WERI-Rb-1 (cell line): ENCODE measurements around the gene FGF21.
A peak's percentile ranks its signal among the peaks of the same experiment; 100 is the strongest.

Source experiments
- DNase-seq: peaks from one replicate; pipeline ENCODE4 v3.0.0-alpha.2; 2020
- H3K27ac ChIP-seq: fragments of 250-450 bp; sonication (Bioruptor Pico); 2 replicates; pipeline ENCODE4 v1.5.1; 2020; ENCODE audit warnings: mild to moderate bottlenecking, moderate library complexity
- H3K27me3 ChIP-seq: fragments of 250-450 bp; sonication (Bioruptor Pico); 2 replicates; pipeline ENCODE4 v1.5.1; 2021; ENCODE audit warnings: mild to moderate bottlenecking, low read depth, moderate library complexity; ENCODE audit not compliant: insufficient read depth, severe bottlenecking
- H3K36me3 ChIP-seq: fragments of 250-450 bp; sonication (Bioruptor Pico); 2 replicates; pipeline ENCODE4 v1.5.1; 2020; ENCODE audit warnings: mild to moderate bottlenecking, moderate library complexity
- H3K4me3 ChIP-seq: 2 replicates; pipeline ENCODE4 v1.5.1; 2011; ENCODE audit warnings: low read depth, mild to moderate bottlenecking, control low read depth, low read length
- H3K9me3 ChIP-seq: fragments of 250-450 bp; sonication (Bioruptor Pico); 2 replicates; pipeline ENCODE4 v1.5.1; 2021; ENCODE audit warnings: mild to moderate bottlenecking, moderate library complexity; ENCODE audit not compliant: severe bottlenecking
- TF ChIP-seq, protein P1 (sequence below): IDR thresholded peaks from 2 replicates; pipeline ENCODE4 v1.5.1; 2011; ENCODE audit warnings: low read depth, mild to moderate bottlenecking, control low read depth, inconsistent platforms, low read length

Gene FGF21

DNA sequence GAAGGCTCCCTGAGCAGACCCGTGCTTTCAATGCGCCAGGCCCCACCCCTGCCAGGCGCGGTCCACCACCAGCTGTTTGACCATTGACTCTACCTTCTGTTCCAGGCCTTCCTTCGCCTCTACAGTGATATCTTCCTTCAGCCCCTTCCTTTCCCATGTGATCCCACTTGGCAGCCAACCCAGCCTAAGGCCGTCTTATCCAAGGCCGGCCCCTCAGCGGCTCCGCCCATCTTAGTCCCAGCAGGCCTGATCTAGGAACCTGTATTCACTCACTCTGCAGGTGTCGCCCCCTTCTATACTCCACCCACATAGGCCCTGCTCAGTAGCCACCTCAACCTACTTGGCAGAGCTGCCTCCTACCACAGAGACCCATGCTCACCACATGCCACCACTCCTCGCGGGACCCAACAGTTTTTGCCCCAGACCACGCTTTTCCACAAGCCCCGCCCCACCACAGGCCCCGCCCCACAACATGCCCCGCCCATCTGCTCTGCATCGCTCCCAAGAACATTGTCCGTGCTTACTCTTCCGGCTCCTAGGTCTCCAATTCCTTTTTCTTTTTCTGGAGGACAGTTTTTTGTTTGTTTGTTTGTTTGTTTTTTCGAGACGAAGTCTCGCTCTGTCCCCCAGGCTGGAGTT lies 17.8 kb upstream of the FGF21 start:
- Histone ChIP-seq H3K4me3 (no peak overlapping the region), H3K27ac (no peak overlapping the region), H3K9me3 (no peaks in the 10 kb centered on the region), H3K36me3 (no peaks in the 10 kb centered on the region), H3K27me3 (peaks cover 2% of the 10 kb centered on the region)
- TF ChIP-seq, protein P1, sequence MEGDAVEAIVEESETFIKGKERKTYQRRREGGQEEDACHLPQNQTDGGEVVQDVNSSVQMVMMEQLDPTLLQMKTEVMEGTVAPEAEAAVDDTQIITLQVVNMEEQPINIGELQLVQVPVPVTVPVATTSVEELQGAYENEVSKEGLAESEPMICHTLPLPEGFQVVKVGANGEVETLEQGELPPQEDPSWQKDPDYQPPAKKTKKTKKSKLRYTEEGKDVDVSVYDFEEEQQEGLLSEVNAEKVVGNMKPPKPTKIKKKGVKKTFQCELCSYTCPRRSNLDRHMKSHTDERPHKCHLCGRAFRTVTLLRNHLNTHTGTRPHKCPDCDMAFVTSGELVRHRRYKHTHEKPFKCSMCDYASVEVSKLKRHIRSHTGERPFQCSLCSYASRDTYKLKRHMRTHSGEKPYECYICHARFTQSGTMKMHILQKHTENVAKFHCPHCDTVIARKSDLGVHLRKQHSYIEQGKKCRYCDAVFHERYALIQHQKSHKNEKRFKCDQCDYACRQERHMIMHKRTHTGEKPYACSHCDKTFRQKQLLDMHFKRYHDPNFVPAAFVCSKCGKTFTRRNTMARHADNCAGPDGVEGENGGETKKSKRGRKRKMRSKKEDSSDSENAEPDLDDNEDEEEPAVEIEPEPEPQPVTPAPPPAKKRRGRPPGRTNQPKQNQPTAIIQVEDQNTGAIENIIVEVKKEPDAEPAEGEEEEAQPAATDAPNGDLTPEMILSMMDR, result no peak
- no peak for DNase-seq

DNA sequence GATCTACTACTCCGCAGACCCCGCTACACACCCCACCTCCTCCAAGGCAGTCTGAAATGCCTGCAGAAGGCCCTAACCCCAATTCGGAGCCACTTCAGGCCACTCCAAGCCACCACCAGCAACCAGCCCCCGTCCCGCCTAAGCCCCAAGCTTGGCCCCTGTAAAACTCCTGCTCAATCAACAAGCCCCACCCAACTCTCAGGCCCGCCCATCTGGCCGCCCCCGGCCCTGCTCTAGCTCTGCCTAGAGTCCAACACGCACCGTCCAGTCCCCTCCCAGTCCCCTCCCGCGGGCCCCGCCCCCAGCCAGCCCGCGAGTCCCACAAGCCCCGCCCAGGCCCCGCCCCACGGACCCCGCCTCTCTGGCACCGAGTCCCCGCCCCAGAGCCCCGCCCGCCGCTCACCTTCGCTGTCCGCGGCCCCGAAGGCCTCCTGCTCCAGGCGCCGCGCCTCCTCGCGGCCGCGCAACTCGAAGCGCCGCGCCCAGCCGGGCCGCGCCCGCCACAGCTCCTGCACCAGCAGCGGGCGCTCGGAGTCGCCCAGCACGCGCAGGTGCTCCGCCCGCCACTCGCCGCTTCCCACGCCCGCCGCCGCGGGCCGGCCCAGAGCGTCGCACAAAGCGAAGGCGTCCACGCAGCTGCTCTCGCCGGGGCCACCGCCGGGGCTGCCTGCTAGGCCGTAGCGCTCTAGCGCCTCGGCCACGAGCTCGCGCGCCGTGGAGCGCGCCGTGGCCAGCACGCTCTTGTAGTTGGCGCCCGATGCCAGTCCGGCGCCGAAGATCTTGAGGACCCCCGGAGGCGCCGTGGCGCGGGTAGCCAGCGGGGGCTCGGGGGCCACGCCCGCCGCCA lies 16.5 kb upstream of the FGF21 start:
- Histone ChIP-seq H3K9me3 (no peaks in the 10 kb centered on the region), H3K4me3 (peak overlapping the region; percentile 53), H3K27ac (peak overlapping the region; percentile 59), H3K27me3 (peaks cover 2% of the 10 kb centered on the region), H3K36me3 (no peaks in the 10 kb centered on the region)
- TF ChIP-seq, protein P1, result peak; percentile 28; the same call in 1 of the 2 replicates
- DNase-seq, result peak; percentile 98

DNA sequence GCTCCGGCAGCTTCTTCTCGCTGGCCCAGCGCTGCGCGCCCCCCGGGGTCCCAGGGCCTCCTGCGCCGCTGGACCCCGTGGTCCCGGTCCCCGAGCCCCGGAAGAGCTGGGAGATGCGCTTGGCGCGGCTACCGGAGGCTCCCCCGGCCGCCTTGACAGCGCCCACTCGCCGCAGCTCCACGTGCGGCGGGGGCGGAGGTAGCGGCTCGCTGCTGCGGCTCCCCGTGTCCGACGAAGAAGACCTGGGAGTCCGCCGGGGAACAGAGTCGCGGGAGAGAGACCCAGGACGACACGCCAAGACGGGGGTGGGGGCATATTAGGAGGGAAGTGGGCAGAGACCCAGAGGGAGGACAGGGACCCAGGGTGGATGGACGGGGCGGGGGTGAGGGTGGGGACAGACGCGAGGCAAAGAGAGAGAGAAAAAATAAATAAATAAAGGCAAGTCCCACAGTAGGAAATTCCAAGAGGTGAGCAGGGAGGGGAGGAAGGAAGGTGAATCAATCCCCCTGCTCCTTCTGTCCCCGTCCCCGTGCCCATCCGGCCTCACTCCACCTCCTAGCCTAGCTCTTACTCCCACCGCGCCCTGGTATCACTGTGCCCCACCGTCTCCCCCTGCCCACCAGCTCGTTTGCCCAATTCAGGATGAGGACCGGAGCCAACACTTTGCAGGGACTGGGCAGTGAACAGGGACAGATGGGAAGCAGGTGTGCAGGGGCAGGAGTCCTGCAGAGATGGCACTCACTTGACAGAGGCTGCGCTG lies 15.7 kb upstream of the FGF21 start:
- TF ChIP-seq, protein P1, result no peak
- Histone ChIP-seq H3K27me3 (peaks cover 2% of the 10 kb centered on the region), H3K9me3 (no peaks in the 10 kb centered on the region), H3K27ac (peak overlapping the region; percentile 53; the same call in 1 of the 2 replicates), H3K4me3 (peak overlapping the region; percentile 53), H3K36me3 (no peaks in the 10 kb centered on the region)
- no peak for DNase-seq

DNA sequence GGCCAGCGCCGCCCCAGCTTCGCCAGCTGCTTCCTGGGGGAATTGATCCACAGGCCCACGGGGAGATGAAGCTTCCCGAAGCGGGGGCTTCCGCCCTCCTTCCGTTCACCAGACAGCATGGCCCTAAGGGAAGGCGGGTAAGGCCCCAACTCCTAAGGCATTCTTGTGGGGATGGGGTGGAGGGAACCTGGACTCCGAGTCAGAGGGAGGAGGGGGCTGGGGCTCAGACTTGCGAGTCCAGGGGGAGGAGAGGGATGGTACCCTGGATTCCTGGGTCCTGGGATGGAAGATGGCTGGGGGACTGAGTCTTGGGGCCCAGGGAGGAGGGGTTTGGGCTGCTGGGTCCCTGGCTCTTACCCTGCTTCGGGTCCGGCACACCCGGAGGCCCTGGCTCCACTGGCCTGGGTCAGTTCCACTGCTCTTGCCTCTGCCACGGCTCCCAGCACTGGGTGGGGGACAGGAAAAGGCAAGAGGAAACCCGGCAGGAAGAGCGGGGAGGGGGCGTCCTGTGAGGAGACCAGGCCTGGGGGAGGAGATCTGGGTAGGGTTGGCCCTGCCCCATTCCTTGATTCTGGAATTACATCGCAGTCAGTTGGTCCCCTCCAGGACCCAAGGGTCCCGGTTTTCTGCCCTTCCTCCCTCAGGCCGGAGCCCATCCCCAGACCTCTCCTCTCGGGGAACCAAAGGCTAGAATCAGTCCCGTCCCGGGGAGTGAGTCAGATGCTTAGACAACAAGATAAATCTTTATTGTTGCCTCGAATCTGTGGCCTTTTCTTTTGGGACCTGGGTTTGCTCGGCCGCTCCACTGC lies 15.0 kb upstream of the FGF21 start, which contains the start of gene RASIP1:
RASIP1 (minus strand) TSS at position 447 of the 809 bp plus-strand sequence; CDS start at position 119, 328 bp downstream.
- Histone ChIP-seq H3K27me3 (peaks cover 2% of the 10 kb centered on the region), H3K4me3 (peak within 1 kb of the TSS; percentile 53), H3K9me3 (no peaks in the 10 kb centered on the region), H3K36me3 (no peaks in the 10 kb centered on the region), H3K27ac (0 out of 2 replicates have a peak within 1 kb of the TSS, but pooled peaks have one; percentile 53)
- TF ChIP-seq, protein P1, result no peak
- DNase-seq, result no peak
